ENCODE results near the gene DOK3. TPM values are rescaled to one million over a fixed set of nuclear protein-coding genes. Genes with fewer than 3 reads are reported as not detected.

DOK3 gene
- total and polyA plus RNA-seq, 2 experiments from 2014 or later = 3.1 to 3.5 TPM

GRCh38 chr5:177467436-177467835 lies 42.2 kb downstream of the DOK3 start:
- peaks cover 48% of the 10 kb centered on the region for H3K79me2 ChIP-seq
- H3K4me1 ChIP-seq (ENCODE audit: insufficient read depth) = peaks cover 16% of the 10 kb centered on the region
- peaks cover 45% of the 10 kb centered on the region for H4K20me1 ChIP-seq (ENCODE audit: insufficient read depth, poor library complexity, severe bottlenecking)
- no peak for DNase-seq (ENCODE audit: low spot score)
- 98% methylated on average over 31 of the region's 31 CpGs for WGBS (ENCODE audit: low lambda C conversion rate, missing lambda C conversion rate)
- no peak overlapping the region for H3K27ac ChIP-seq
- H2AFZ ChIP-seq = no peak overlapping the region
- H3K9me2 ChIP-seq (replicated peaks; ENCODE audit: insufficient read depth) = no peaks in the 10 kb centered on the region
- no peaks in the 10 kb centered on the region for H3K27me3 ChIP-seq
- peaks cover 5% of the 10 kb centered on the region for H3K36me3 ChIP-seq (replicated peaks; ENCODE audit: insufficient read depth, low read depth)
- H3K4me3 ChIP-seq = no peak overlapping the region
- H3K4me2 ChIP-seq = no peak overlapping the region
- no peak for TF ChIP-seq EZH2 (IDR thresholded peaks at IDR 0.05; ENCODE audit: borderline replicate concordance)
- no peak for TF ChIP-seq EZH2phosphoT487 (IDR thresholded peaks at IDR 0.05; ENCODE audit: low read depth, severe bottlenecking, unreplicated experiment)
- TF ChIP-seq, protein P1, sequence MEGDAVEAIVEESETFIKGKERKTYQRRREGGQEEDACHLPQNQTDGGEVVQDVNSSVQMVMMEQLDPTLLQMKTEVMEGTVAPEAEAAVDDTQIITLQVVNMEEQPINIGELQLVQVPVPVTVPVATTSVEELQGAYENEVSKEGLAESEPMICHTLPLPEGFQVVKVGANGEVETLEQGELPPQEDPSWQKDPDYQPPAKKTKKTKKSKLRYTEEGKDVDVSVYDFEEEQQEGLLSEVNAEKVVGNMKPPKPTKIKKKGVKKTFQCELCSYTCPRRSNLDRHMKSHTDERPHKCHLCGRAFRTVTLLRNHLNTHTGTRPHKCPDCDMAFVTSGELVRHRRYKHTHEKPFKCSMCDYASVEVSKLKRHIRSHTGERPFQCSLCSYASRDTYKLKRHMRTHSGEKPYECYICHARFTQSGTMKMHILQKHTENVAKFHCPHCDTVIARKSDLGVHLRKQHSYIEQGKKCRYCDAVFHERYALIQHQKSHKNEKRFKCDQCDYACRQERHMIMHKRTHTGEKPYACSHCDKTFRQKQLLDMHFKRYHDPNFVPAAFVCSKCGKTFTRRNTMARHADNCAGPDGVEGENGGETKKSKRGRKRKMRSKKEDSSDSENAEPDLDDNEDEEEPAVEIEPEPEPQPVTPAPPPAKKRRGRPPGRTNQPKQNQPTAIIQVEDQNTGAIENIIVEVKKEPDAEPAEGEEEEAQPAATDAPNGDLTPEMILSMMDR (IDR thresholded peaks at IDR 0.05; ENCODE audit: poor library complexity) = no peak
- H3K9me3 ChIP-seq (ENCODE audit: low read depth) = no peaks in the 10 kb centered on the region

GRCh38 chr5:177466861-177467260 lies 42.8 kb downstream of the DOK3 start:
- TF ChIP-seq EZH2phosphoT487 (IDR thresholded peaks at IDR 0.05; ENCODE audit: low read depth, severe bottlenecking, unreplicated experiment) (no peak), EZH2 (IDR thresholded peaks at IDR 0.05; ENCODE audit: borderline replicate concordance) (no peak)
- TF ChIP-seq, protein P1 (IDR thresholded peaks at IDR 0.05; ENCODE audit: poor library complexity) = no peak
- H3K36me3 ChIP-seq (replicated peaks; ENCODE audit: insufficient read depth, low read depth) = peaks cover 5% of the 10 kb centered on the region
- peaks cover 10% of the 10 kb centered on the region for H3K4me1 ChIP-seq (ENCODE audit: insufficient read depth)
- H3K9me3 ChIP-seq (ENCODE audit: low read depth) = no peaks in the 10 kb centered on the region
- no peak overlapping the region for H3K27ac ChIP-seq
- peaks cover 42% of the 10 kb centered on the region for H3K79me2 ChIP-seq
- no peak overlapping the region for H3K4me3 ChIP-seq
- 100% methylated on average over 25 of the region's 25 CpGs for WGBS (ENCODE audit: low lambda C conversion rate, missing lambda C conversion rate)
- no peak for DNase-seq (ENCODE audit: low spot score)
- H4K20me1 ChIP-seq (ENCODE audit: insufficient read depth, poor library complexity, severe bottlenecking) = peaks cover 39% of the 10 kb centered on the region
- H3K27me3 ChIP-seq = no peaks in the 10 kb centered on the region
- no peaks in the 10 kb centered on the region for H3K9me2 ChIP-seq (replicated peaks; ENCODE audit: insufficient read depth)
- no peak overlapping the region for H3K4me2 ChIP-seq
- H2AFZ ChIP-seq = no peak overlapping the region

DNA sequence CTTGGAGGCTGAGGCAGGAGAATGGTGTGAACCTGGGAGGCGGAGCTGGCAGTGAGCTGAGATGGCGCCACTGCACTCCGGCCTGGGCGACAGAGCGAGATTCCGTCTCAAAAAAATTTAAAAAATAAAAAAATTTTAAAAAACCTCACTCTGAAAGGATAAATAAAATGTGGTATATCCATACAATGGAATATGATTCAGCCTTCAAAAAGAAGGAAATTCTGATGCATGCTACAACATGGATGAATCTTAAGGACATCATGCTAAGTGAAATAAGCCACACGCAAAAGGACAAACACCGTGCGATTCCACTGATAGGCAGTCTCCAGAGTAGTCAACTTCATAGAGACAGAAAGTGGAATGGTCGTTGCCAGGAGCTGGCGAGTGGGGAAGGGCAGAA lies 44.6 kb downstream of the DOK3 start:
- Histone ChIP-seq H3K27ac (no peak overlapping the region), H3K4me1 (ENCODE audit: insufficient read depth) (no peaks in the 10 kb centered on the region), H3K4me3 (no peak overlapping the region), H3K79me2 (peaks cover 24% of the 10 kb centered on the region), H2AFZ (no peak overlapping the region), H3K9me3 (ENCODE audit: low read depth) (no peaks in the 10 kb centered on the region), H3K27me3 (no peaks in the 10 kb centered on the region), H3K36me3 (replicated peaks; ENCODE audit: insufficient read depth, low read depth) (peaks cover 5% of the 10 kb centered on the region), H4K20me1 (ENCODE audit: insufficient read depth, poor library complexity, severe bottlenecking) (peaks cover 21% of the 10 kb centered on the region), H3K4me2 (no peak overlapping the region), H3K9me2 (replicated peaks; ENCODE audit: insufficient read depth) (no peaks in the 10 kb centered on the region)
- no peak for DNase-seq (ENCODE audit: low spot score)
- 96% methylated on average over 11 of the region's 11 CpGs for WGBS (ENCODE audit: low lambda C conversion rate, missing lambda C conversion rate)
- TF ChIP-seq, protein P1 (IDR thresholded peaks at IDR 0.05; ENCODE audit: poor library complexity) = no peak
- TF ChIP-seq EZH2phosphoT487 (IDR thresholded peaks at IDR 0.05; ENCODE audit: low read depth, severe bottlenecking, unreplicated experiment) (no peak), EZH2 (IDR thresholded peaks at IDR 0.05; ENCODE audit: borderline replicate concordance) (no peak)
